SKM-1 (cell line): Measurements from ENCODE around the gene CYBC1.

Source experiments
- DNase-seq: peaks from one replicate; lab custom pipeline; 2025; ENCODE audit not compliant: unreplicated experiment; lab: John Stamatoyannopoulos, UW

Gene CYBC1

DNA sequence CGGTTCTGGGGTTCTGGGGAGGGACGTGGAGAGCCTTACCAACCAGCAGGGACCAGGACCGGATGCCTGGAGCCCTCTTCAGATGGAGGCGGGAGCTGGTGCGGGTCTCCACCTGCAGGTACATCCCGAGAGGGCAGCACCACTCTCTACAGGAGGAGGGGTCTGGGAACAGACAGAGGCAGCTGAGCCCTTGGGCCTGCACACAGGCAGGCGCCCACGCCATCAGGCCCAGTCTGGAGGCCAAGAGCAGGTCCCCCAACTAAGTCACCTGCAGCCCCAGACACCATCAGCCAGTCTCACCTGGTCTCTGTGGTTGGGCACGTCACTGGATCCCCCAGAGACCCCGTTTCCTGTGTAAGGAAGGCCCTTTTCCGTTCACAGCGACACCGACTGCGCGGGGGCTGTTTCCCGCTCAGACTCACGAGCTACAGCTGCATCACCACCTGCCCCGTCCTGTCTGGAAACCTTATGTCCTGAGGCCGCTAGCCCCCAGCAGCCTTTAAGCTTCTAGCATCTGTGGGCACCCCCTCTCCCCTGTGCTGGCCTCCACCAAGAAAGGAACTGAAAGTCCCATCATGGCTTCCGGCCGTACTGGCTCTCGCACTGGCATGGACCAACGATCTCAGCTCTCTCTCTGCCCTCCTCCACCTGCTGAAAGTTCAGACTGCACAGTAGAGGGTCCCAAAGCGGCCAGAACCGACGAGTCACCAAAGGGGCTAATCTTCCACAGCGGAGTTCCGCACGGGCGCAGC is 1.2 kb downstream of the CYBC1 start:
- DNase-seq = no peak

DNA sequence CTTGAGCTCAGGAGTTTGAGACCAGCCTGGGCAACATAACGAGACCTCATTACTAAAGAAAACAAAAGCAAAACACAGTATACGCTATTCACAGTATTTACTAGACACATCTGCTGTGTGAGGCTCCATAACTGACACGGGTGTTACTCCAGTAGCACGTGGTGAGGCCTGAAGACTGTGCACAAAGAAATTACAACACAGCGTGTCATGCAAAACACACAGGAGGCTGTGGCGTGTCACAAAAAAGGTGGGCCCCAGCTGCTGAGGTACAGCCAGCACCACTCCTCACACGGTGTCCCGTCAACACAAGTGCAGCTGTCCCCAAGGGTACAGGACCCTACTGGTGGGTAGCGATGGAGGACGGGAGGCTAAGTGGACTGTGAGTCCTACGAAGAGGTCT is 2.7 kb downstream of the CYBC1 start:
- DNase-seq = no peak

DNA sequence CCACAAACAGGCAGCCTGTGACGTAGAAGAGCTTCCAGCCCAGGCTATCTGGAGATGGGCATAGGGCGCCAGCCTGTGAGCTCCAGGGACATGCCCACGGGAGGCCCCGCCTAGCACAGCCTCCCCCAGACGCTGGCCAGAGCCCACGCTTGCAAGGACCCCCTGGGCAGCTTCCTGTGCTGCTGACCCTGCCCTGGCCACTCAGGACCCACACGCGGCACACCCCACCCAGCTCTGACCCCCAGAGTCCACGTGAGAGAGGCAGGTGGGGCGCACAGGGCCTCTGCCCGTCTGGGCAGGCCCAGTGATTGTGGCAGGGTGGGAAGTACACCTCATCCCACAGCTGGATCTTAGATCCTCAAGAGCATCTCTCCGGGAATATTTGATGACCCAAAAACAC is 3.9 kb downstream of the CYBC1 start:
- no peak for DNase-seq

- no peak for DNase-seq
These were observed 4.4 kb downstream of the CYBC1 start for GRCh38 chr17:82446124-82446523.

- no peak for DNase-seq
These were observed 5.0 kb downstream of the CYBC1 start for GRCh38 chr17:82445542-82445941.

DNA sequence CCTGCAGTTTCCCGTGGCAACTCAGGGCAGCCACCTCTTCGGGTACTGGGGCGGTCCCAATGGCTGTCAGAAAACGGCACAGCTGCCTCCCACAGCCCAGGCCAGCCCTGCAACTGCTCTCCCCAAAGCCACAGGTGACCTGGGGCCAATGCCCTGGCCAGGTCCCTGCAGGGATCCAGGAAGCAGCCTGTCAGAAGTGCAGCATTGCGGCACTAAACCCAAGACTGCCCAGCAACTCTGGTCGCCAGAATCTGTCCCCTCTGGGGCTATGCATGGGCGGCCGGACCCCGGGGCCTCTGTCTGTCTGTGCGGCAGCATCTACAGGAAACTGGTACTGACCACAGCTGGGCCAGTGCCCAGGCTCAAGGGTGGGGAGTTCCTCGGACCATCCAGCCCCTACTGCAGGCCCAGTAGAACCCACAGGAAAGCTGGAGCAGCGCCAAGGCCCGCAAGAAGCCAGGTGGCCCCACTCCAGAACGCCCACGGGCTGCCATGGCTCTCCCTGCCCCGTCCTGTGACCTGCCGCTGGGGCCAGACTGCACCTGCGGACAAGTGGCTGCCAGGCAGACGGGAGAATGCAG is 5.5 kb downstream of the CYBC1 start:
- no peak for DNase-seq

- no peak for DNase-seq
These were observed 6.2 kb downstream of the CYBC1 start for GRCh38 chr17:82444284-82444893.

DNA sequence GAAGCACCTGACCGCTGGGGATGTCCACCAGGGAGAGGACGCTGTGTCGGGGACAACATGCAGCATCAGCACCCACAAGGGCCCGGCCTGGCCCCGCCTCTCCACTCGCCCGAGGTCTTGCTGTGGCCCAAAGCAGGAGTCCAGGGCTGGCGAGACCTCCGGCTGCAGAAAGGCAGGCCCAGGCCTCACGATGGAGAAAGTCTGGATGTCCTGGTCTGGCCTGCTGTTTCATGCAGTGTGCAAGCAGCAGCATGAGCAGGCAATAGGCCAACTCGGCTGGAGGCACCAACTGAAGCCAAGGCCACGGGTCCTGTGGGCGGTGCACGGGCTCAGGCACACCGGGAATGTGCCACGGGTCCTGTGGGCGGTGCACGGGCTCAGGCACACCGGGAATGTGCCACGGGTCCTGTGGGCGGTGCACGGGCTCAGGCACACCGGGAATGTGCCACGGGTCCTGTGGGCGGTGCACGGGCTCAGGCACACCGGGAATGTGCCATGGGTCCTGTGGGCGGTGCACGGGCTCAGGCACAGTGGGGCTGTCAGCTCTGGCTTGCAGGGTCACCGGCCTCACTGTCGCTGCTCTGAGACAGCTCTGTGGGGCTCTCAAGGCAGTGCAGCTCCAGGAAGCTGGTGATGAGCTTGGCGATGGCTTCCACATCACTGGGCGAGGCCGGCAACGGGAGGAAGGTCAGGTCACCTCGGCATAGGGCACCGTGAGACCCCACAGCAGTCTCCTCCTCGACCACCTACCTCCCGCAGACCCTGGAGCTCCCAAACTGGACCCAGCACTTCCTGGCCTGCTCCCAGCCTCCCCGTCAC is 6.9 kb downstream of the CYBC1 start:
- DNase-seq = no peak

- no peak for DNase-seq
These were observed 7.7 kb downstream of the CYBC1 start for GRCh38 chr17:82442643-82443464.

GRCh38 chr17:82441691-82442487 is 8.7 kb downstream of the CYBC1 start:
- no peak for DNase-seq

GRCh38 chr17:82440991-82441627 is 9.4 kb downstream of the CYBC1 start:
- DNase-seq = no peak

DNA sequence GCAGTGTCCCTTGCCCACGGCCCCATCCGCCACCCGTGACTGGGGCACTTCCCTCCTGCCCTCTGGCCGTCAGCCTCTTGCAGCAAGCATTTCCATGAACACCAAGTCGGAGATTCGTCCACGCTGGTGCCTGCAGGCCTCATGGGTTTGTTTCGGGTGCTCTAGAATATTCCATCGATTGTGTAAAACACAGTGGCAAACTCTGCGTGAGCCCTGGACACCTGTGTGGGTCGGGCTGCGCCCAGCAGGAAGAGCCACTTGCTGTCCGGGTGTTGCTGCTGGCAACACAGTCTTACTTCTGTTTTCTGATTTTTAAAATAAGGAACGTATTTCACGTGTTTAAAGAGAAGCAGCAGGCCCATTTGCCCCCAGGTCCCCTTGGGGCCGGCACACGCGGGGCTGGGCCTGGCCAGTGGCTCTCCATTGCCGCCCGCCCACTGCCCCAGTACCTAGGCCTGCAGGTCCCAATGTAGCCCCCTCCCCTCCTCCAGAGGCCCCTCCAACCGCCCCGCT is 10.0 kb downstream of the CYBC1 start:
- DNase-seq = no peak

DNA sequence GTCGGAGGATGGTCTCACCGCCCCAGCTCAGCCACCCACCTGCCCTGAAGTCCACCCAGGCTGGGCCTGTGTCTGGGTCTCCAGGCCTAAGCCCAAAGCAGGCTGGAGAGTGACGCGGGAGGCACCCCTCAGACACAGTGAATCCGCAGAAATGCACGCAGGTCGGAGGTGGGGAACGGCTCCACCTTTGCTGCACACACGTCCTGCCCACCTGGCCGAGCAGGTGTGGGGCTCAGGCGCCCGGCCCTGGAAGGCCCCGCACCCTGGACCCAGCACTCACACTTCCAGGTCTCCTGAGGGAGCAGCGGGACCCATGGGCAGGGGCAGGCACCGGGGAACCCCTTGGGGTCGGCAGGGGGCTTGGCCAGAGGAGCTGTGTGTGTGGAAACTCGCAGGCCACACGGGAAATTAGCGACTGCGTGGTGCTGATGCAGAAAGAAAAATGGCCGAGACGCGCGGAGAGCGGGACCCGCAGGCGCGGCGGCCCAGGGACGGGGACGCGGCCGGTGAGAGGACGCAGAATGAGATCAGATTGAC is 10.7 kb downstream of the CYBC1 start:
- no peak for DNase-seq

GRCh38 chr17:82439194-82439828 is 11.2 kb downstream of the CYBC1 start:
- DNase-seq = no peak

DNA sequence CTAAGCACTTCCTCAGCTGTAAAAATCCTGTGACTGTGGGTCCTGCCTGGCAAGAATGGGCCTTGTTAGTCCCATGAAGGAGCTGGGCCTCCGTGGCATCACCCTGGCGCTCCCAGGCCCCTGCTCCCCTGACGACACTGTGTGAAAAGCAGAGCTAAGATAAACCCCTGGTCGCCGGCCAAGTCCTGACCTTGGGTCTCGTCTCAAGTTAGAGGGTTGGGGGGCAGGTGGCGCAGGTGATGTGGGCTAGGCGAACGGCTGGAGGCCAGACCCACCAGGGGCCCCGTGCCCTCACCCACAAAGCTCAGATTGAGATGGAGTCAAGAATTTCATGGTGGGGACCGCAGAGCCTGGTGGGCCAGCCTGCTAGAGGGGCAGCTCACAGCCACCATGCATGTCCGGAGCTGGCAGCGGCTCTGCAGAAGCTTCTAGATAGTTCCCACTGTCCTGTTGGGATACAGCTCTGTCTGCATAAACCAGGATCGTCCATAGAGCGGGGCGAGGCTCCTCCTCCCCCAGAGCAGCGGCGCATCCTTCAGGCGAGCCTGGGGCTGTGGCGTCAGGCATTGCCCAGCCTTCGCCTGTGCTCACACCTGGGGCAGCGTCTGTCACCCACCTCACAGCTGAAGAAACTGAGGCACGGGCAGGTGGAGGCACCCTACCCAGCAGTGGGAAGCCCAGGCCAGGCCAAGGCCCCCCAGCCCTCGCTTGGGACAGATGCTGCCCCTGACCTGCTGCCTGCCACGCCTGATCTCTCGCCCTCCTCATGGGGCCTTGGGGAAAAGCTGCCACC is 12.0 kb downstream of the CYBC1 start:
- DNase-seq = no peak

DNA sequence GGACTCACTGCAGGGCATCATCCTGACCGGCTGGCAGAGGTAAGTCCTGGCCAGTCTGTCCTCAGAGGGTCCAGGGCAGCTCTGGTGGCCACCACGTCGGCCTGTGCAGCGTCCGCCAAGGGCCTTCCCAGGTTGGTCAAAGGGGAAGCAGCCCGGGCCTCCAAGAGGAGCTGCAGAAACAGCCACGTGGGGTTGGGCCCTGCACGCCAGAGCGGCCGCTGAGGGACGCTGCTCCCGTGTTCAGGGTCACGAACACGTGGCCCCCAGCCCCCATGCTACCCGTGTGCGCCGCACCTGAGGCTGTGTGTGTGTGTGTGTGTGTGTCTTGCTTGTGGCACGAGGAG is 13.3 kb downstream of the CYBC1 start:
- DNase-seq = no peak

- no peak for DNase-seq
These were observed 13.8 kb downstream of the CYBC1 start for GRCh38 chr17:82436601-82437324.
